Kidney epithelial cell (primary cell): ENCODE results near the gene ARFRP1. TPM values are rescaled to one million over a fixed set of nuclear protein-coding genes. Genes with fewer than 3 reads are reported as not detected.

Source experiments
- DNase-seq: peaks from one replicate; pipeline ENCODE4 v3.0.0-alpha.2; 2010; ENCODE audit warnings: low read depth
- H3K27me3 ChIP-seq: 2 replicates; pipeline ENCODE4 v1.6.0; 2011; ENCODE audit warnings: low read length; ENCODE audit not compliant: control insufficient read depth, insufficient read depth
- H3K36me3 ChIP-seq: 2 replicates; pipeline ENCODE4 v1.5.1; 2011; ENCODE audit warnings: low read length; ENCODE audit not compliant: control insufficient read depth, insufficient read depth
- H3K4me3 ChIP-seq: 2 replicates; pipeline ENCODE4 v1.5.1; 2011; ENCODE audit warnings: low read depth, mild to moderate bottlenecking, control low read depth, low read length
- total RNA-seq: library from RNA; depleted of rRNA; stranded (reverse); fragments of >200 nt; gene quantifications from 2 replicates; pipeline ENCODE4 v1.2.3, GENCODE V29; 2015
- TF ChIP-seq, protein P1 (sequence below): IDR thresholded peaks from 2 replicates; pipeline ENCODE4 v1.5.1; 2011; ENCODE audit warnings: mild to moderate bottlenecking, moderate library complexity, low read length, control low read depth, inconsistent platforms; ENCODE audit not compliant: insufficient read depth, poor library complexity, severe bottlenecking

ARFRP1 gene
- total RNA-seq, 1 donor from 2014 or later = 56.9 TPM

DNA sequence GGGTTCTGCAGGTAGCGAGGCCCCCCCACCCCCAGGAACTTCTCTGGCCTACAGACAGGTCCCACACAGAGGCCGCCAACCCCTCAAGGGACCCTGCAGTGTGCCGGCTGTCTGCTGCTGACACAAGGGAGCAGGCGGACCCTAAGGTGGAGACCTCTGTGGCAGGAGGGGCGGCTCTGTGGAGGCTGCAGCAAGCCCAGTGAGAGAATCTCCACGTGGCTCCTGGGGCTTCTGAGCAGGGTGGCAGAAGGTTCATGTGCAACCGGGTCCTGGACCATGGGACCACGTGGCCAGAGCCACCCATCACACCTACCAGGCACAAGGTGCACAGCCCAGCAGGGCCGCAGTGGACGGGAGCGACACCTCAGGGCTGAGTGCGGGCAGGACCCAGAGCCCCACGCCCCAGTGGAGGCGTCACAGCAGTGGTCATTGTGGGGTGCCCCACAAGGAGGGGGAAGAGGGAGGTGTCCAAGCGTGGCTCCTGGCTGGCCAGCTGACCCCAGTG is 4.3 kb downstream of the ARFRP1 start:
- Histone ChIP-seq H3K27me3 (no peaks in the 10 kb centered on the region), H3K4me3 (no peak overlapping the region), H3K36me3 (peaks cover 1% of the 10 kb centered on the region)
- TF ChIP-seq, protein P1, sequence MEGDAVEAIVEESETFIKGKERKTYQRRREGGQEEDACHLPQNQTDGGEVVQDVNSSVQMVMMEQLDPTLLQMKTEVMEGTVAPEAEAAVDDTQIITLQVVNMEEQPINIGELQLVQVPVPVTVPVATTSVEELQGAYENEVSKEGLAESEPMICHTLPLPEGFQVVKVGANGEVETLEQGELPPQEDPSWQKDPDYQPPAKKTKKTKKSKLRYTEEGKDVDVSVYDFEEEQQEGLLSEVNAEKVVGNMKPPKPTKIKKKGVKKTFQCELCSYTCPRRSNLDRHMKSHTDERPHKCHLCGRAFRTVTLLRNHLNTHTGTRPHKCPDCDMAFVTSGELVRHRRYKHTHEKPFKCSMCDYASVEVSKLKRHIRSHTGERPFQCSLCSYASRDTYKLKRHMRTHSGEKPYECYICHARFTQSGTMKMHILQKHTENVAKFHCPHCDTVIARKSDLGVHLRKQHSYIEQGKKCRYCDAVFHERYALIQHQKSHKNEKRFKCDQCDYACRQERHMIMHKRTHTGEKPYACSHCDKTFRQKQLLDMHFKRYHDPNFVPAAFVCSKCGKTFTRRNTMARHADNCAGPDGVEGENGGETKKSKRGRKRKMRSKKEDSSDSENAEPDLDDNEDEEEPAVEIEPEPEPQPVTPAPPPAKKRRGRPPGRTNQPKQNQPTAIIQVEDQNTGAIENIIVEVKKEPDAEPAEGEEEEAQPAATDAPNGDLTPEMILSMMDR = no peak
- DNase-seq = no peak

- TF ChIP-seq, protein P1 = no peak
- Histone ChIP-seq H3K27me3 (no peaks in the 10 kb centered on the region), H3K36me3 (peaks cover 1% of the 10 kb centered on the region), H3K4me3 (no peak overlapping the region)
- no peak for DNase-seq
These were observed 4.9 kb downstream of the ARFRP1 start for GRCh38 chr20:63702751-63703470.

- no peaks in the 10 kb centered on the region for H3K27me3 ChIP-seq
- peaks cover 1% of the 10 kb centered on the region for H3K36me3 ChIP-seq
- no peak for DNase-seq
- H3K4me3 ChIP-seq = no peak overlapping the region
- TF ChIP-seq, protein P1 = no peak
These were observed 5.6 kb downstream of the ARFRP1 start for GRCh38 chr20:63702036-63702665.

GRCh38 chr20:63701329-63702035 is 6.3 kb downstream of the ARFRP1 start:
- DNase-seq = no peak
- H3K27me3 ChIP-seq = no peaks in the 10 kb centered on the region

DNA sequence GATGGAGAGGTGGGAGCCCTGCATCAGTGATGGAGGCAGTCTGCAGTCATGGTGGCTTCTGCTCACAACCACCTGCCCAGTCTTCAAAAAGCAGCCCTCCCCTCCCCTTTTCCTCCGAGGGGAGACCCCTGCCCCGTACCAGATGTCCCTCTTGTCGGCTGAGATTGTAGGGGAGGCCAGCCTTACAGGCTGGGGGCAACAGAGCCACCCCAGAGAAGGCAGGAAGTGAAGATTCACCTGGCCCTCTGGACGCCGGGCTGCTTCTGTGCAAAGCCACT is 6.8 kb downstream of the ARFRP1 start:
- Histone ChIP-seq H3K4me3 (no peak overlapping the region), H3K36me3 (no peaks in the 10 kb centered on the region), H3K27me3 (no peaks in the 10 kb centered on the region)
- TF ChIP-seq, protein P1 = no peak
- DNase-seq = no peak

More at GRCh38 chr20:63701329-63702035, 6.3 kb downstream of the ARFRP1 start:
- Histone ChIP-seq H3K4me3 (no peak overlapping the region), H3K36me3 (peaks cover 1% of the 10 kb centered on the region)
- TF ChIP-seq, protein P1 = no peak
